ENCODE data around the gene KRT4. TPM values are rescaled to one million over a fixed set of nuclear protein-coding genes. Genes with fewer than 3 reads are reported as not detected.

The KRT4 gene
- polyA plus RNA-seq, 2 of the 4 experiments (the other 2 are of a cell fraction), result 2.1 to 12.8 TPM

- no peak for TF ChIP-seq REST (IDR thresholded peaks at IDR 0.05)
- no peak for TF ChIP-seq CTCF (IDR thresholded peaks at IDR 0.05)
- TF ChIP-seq ESRRA (IDR thresholded peaks at IDR 0.05; ENCODE audit: borderline replicate concordance, low read length), result no peak
- no peak for TF ChIP-seq FOXS1 (CRISPR knock-in tag; IDR thresholded peaks at IDR 0.05)
- TF ChIP-seq KDM5A (IDR thresholded peaks at IDR 0.05), result no peak
These were observed 25.6 kb downstream of the KRT4 start (continued) for GRCh38 chr12:52788192-52788875.

GRCh38 chr12:52787324-52788191 lies 26.4 kb downstream of the KRT4 start:
- Histone ChIP-seq H3K9me3 (no peaks in the 10 kb centered on the region), H3K27ac (no peak overlapping the region), H3K4me1 (no peaks in the 10 kb centered on the region), H3K4me3 (no peak overlapping the region), H3K4me2 (no peak overlapping the region)
- TF ChIP-seq CHD2 (IDR thresholded peaks at IDR 0.05; ENCODE audit: low read length, partially characterized antibody), result no peak
- TF ChIP-seq FOSL2 (IDR thresholded peaks at IDR 0.05), result no peak
- no peak for TF ChIP-seq FOSL2 (CRISPR knock-in tag; IDR thresholded peaks at IDR 0.05)
- DNase-seq (ENCODE audit: low read depth in 1 of 2, low spot score in 1 of 2) (no peak), ATAC-seq (no peak; a peak in 1 of 6 replicates), FAIRE-seq (no peak)
- CTCF ChIA-PET, result interaction anchor here (1.2 to 1.3 kb wide), 2 partner anchors 92 to 115 kb away, joined by 3 to 5 read pairs; no protein-coding TSS in a partner anchor
- WGBS (ENCODE audit: missing lambda C conversion rate), result 76% methylated on average over 6 of the region's 6 CpGs
- POLR2A ChIA-PET, result no interaction called here

GRCh38 chr12:52784909-52785308 lies 29.0 kb downstream of the KRT4 start:
- ATAC-seq (no peak), FAIRE-seq (no peak)
- no peak overlapping the region for H3K4me3 ChIP-seq

More at GRCh38 chr12:52784909-52785308, 29.0 kb downstream of the KRT4 start:
- POLR2A ChIA-PET, result no interaction called here
- no peak for TF ChIP-seq CBX8 (IDR thresholded peaks at IDR 0.05)
- no peak for TF ChIP-seq JUN (IDR thresholded peaks at IDR 0.05)
- no peak for TF ChIP-seq ZC3H11A (IDR thresholded peaks at IDR 0.05)
- no peak for TF ChIP-seq RAD21 (conservative IDR thresholded peaks at IDR 0.05 in 1 of 2, IDR thresholded peaks at IDR 0.05 in 1 of 2)
- no peak for TF ChIP-seq RARB (CRISPR knock-in tag; IDR thresholded peaks at IDR 0.05)
- TF ChIP-seq BHLHE40 (IDR thresholded peaks at IDR 0.05; ENCODE audit: low read depth, low read length), result no peak
- TF ChIP-seq ZFP36 (IDR thresholded peaks at IDR 0.05; ENCODE audit: borderline replicate concordance, partially characterized antibody), result no peak
- TF ChIP-seq RCOR1 (IDR thresholded peaks at IDR 0.05; ENCODE audit: low read depth, low read length), result no peak
- no peak for TF ChIP-seq FOSB (CRISPR knock-in tag; IDR thresholded peaks at IDR 0.05)
- TF ChIP-seq MYC (IDR thresholded peaks at IDR 0.05; ENCODE audit: borderline replicate concordance, low read length), result no peak
- TF ChIP-seq ESRRA (IDR thresholded peaks at IDR 0.05; ENCODE audit: borderline replicate concordance, low read length), result no peak
- no peak for TF ChIP-seq ATOH8 (CRISPR knock-in tag; IDR thresholded peaks at IDR 0.05; ENCODE audit: low read depth)
- TF ChIP-seq JUNB (IDR thresholded peaks at IDR 0.05), result no peak
- no peak for TF ChIP-seq TFCP2L1 (CRISPR knock-in tag; IDR thresholded peaks at IDR 0.05)
- no peak for TF ChIP-seq EP300 (IDR thresholded peaks at IDR 0.05)
- no peak for TF ChIP-seq ELK1 (IDR thresholded peaks at IDR 0.05; ENCODE audit: low read depth, low read length)
- no peak for TF ChIP-seq E2F6 (IDR thresholded peaks at IDR 0.05; ENCODE audit: borderline replicate concordance, low read depth)
- TF ChIP-seq CEBPB (IDR thresholded peaks at IDR 0.05), result no peak
- TF ChIP-seq GATA3 (IDR thresholded peaks at IDR 0.05; ENCODE audit: borderline replicate concordance), result no peak
- H3K27ac ChIP-seq, result no peak overlapping the region
- no peaks in the 10 kb centered on the region for H3K9me3 ChIP-seq
- CTCF ChIA-PET, result interaction anchor here (0.7 kb wide), 1 partner anchor 26 kb away, joined by 3 read pairs; no protein-coding TSS in a partner anchor
- H3K4me2 ChIP-seq, result no peak overlapping the region
- no peak for DNase-seq (ENCODE audit: low read depth in 1 of 2, low spot score in 1 of 2)
- WGBS (ENCODE audit: missing lambda C conversion rate), result 70% methylated on average over 3 of the region's 3 CpGs
- H3K4me1 ChIP-seq, result no peaks in the 10 kb centered on the region

All from A549 (cell line).